Measurements from ENCODE around the gene ARHGAP6.

Gene ARHGAP6

GRCh38 chrX:11148401-11148800 is 517.3 kb downstream of the ARHGAP6 start:
- TF ChIP-seq, protein P1, sequence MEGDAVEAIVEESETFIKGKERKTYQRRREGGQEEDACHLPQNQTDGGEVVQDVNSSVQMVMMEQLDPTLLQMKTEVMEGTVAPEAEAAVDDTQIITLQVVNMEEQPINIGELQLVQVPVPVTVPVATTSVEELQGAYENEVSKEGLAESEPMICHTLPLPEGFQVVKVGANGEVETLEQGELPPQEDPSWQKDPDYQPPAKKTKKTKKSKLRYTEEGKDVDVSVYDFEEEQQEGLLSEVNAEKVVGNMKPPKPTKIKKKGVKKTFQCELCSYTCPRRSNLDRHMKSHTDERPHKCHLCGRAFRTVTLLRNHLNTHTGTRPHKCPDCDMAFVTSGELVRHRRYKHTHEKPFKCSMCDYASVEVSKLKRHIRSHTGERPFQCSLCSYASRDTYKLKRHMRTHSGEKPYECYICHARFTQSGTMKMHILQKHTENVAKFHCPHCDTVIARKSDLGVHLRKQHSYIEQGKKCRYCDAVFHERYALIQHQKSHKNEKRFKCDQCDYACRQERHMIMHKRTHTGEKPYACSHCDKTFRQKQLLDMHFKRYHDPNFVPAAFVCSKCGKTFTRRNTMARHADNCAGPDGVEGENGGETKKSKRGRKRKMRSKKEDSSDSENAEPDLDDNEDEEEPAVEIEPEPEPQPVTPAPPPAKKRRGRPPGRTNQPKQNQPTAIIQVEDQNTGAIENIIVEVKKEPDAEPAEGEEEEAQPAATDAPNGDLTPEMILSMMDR (IDR thresholded peaks at IDR 0.05; ENCODE audit: insufficient read depth, low read length, poor library complexity, severe bottlenecking), result no peak
- no peak for DNase-seq (ENCODE audit: extremely low read depth, insufficient read length)
- H3K36me3 ChIP-seq (ENCODE audit: control insufficient read depth, insufficient read depth, low read length), result no peaks in the 10 kb centered on the region
- no peaks in the 10 kb centered on the region for H3K27me3 ChIP-seq (replicated peaks; ENCODE audit: control insufficient read depth, insufficient read depth, low read length)
- H3K4me3 ChIP-seq (replicated peaks; ENCODE audit: low read depth, low read length), result no peak overlapping the region

DNA sequence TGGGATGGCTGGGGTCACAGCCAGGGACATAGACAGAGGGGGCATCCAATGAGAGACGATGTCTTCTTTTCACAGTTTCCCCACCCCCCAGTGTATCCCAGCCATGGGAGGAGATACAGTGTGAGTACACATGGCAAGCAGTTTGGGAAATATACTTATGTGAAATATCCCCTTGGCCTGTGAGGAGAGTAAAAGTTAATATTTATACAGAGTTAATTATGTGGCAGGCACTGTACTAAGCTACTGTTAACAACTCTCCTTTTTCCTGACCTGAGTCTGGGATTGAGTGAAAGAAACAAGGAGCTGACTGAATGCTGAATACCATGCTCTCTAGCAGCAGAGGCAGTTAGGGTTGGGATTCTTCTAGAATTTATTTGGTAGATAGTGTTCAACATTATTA is 519.3 kb downstream of the ARHGAP6 start:
- no peak overlapping the region for H3K4me3 ChIP-seq (replicated peaks; ENCODE audit: low read depth, low read length)
- TF ChIP-seq, protein P1 (IDR thresholded peaks at IDR 0.05; ENCODE audit: insufficient read depth, low read length, poor library complexity, severe bottlenecking), result no peak
- H3K36me3 ChIP-seq (ENCODE audit: control insufficient read depth, insufficient read depth, low read length), result no peaks in the 10 kb centered on the region
- DNase-seq (ENCODE audit: extremely low read depth, insufficient read length), result no peak
- H3K27me3 ChIP-seq (replicated peaks; ENCODE audit: control insufficient read depth, insufficient read depth, low read length), result no peaks in the 10 kb centered on the region

DNA sequence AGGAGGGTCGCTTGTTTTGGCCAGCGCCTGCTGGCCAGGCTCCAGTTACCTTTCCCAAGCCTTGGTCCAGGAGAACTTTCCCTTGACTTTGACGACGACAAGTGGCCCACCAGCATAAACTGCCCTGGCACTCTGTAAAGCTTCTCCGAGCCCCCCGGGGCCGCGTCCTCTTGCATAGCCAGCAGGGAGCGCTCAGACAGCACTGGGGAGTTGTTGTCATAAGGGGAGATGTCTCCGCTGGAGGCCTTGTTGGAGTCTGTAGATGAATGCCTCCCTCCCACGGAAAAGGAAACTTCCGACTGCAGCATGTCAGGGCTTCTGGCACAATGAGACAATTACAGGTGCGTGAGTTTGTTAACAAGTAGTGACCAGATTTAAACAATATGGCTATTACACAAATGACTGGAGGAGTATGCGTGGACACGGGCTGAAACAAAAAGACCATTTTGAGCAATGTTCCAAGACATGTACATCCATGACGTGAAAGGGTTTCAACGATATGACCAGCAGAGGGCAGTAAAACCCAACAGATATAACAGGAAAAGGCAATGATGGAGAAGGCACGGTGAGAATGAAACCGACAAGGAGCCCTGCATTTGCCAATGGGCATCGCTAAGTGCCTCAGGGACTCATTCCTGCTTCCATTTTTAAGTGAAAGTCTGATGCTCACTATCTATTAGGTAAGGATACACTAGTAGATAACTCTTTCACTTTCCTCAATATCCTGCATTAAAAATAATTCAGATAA is 521.6 kb downstream of the ARHGAP6 start:
- H3K27me3 ChIP-seq (replicated peaks; ENCODE audit: control insufficient read depth, insufficient read depth, low read length), result no peaks in the 10 kb centered on the region
- TF ChIP-seq, protein P1 (IDR thresholded peaks at IDR 0.05; ENCODE audit: insufficient read depth, low read length, poor library complexity, severe bottlenecking), result peak; percentile 57

GRCh38 chrX:11138498-11139390 is 527.0 kb downstream of the ARHGAP6 start:
- no peaks in the 10 kb centered on the region for H3K36me3 ChIP-seq (ENCODE audit: control insufficient read depth, insufficient read depth, low read length)
- DNase-seq (ENCODE audit: extremely low read depth, insufficient read length), result no peak
- no peak overlapping the region for H3K4me3 ChIP-seq (replicated peaks; ENCODE audit: low read depth, low read length)
- TF ChIP-seq, protein P1 (IDR thresholded peaks at IDR 0.05; ENCODE audit: insufficient read depth, low read length, poor library complexity, severe bottlenecking), result no peak
- no peaks in the 10 kb centered on the region for H3K27me3 ChIP-seq (replicated peaks; ENCODE audit: control insufficient read depth, insufficient read depth, low read length)

More for the DNA sequence above, 521.6 kb downstream of the ARHGAP6 start:
- no peaks in the 10 kb centered on the region for H3K36me3 ChIP-seq (ENCODE audit: control insufficient read depth, insufficient read depth, low read length)
- DNase-seq (ENCODE audit: extremely low read depth, insufficient read length), result peak; percentile 21
- H3K4me3 ChIP-seq (replicated peaks; ENCODE audit: low read depth, low read length), result no peak overlapping the region

DNA sequence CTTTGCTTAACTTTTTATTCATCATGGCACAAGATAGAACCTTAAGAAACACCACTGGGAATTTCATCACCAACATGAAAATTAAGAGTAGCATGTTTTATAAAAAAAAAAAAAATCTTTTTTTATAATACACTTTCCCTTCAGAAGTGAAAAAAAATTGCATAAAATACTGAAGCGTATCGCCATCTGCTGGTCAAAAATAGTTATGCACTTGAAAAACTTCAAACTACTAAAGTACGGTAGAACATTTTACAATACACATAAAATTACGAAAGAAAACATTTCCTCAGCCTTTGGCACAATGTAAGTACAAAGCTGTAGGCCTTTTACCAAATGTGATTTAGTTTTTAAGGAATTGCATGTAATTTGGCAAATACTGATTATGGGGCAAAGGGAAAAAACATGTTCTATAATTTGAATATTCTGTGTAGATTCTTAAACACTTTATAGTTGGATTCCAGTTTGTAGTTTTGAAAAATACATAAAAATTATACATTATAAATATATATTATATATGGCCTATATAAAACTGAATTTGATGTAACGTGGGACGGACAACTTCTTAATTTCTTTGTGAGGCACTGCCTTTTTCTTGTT is 528.1 kb downstream of the ARHGAP6 start:
- TF ChIP-seq, protein P1 (IDR thresholded peaks at IDR 0.05; ENCODE audit: insufficient read depth, low read length, poor library complexity, severe bottlenecking), result peak; percentile 51
- no peaks in the 10 kb centered on the region for H3K36me3 ChIP-seq (ENCODE audit: control insufficient read depth, insufficient read depth, low read length)
- DNase-seq (ENCODE audit: extremely low read depth, insufficient read length), result no peak
- no peaks in the 10 kb centered on the region for H3K27me3 ChIP-seq (replicated peaks; ENCODE audit: control insufficient read depth, insufficient read depth, low read length)
- no peak overlapping the region for H3K4me3 ChIP-seq (replicated peaks; ENCODE audit: low read depth, low read length)

Measured in GM06990 (cell line).